ENCODE measurements around the gene SLC27A5. TPM values are rescaled to one million over a fixed set of nuclear protein-coding genes. Genes with fewer than 3 reads are reported as not detected.
"Not testable (repeated sequence)": the region's sequence is repeated elsewhere in the genome, so short reads cannot be mapped to it uniquely, and the experiment has no call there.

Gene SLC27A5
- total and polyA plus RNA-seq, 2 experiments from 2014 or later, result 3.6 to 5.1 TPM

- DNase-seq, result no peak
These were observed 19.5 kb downstream of the SLC27A5 start for GRCh38 chr19:58492265-58492664.

GRCh38 chr19:58491393-58491792, 20.4 kb downstream of the SLC27A5 start:
- Histone ChIP-seq H2AFZ (no peak overlapping the region), H3K9me3 (ENCODE audit: low read depth) (no peaks in the 10 kb centered on the region), H3K4me3 (no peak overlapping the region), H3K27ac (no peak overlapping the region), H3K4me2 (ENCODE audit: unreplicated experiment) (no peak overlapping the region), H3K4me1 (ENCODE audit: insufficient read depth) (no peaks in the 10 kb centered on the region), H3K9ac (no peak overlapping the region), H3K79me2 (ENCODE audit: insufficient read depth) (no peaks in the 10 kb centered on the region), H3K9me2 (ENCODE audit: insufficient read depth) (no peaks in the 10 kb centered on the region), H4K20me1 (ENCODE audit: insufficient read depth) (no peaks in the 10 kb centered on the region), H3K36me3 (ENCODE audit: low read depth) (no peaks in the 10 kb centered on the region), H3K27me3 (replicated peaks; ENCODE audit: insufficient read depth) (no peaks in the 10 kb centered on the region), H3F3A (ENCODE audit: insufficient read depth) (no peaks in the 10 kb centered on the region)
- WGBS, 2 experiments (ENCODE audit: low coverage in 1 of 2, low lambda C conversion rate in 2 of 2, missing lambda C conversion rate in 2 of 2), result 69 to 77% methylated on average over 5 of the region's 5 CpGs
- no peak for TF ChIP-seq EZH2phosphoT487 (IDR thresholded peaks at IDR 0.05; ENCODE audit: insufficient read depth, low read depth)
- TF ChIP-seq EZH2 (IDR thresholded peaks at IDR 0.05; ENCODE audit: insufficient read depth, poor library complexity, severe bottlenecking), result no peak
- no peak for DNase-seq
- in situ Hi-C loops (cut with MboI), result no loop called here

More at GRCh38 chr19:58492265-58492664, 19.5 kb downstream of the SLC27A5 start:
- no peaks in the 10 kb centered on the region for H3K36me3 ChIP-seq (ENCODE audit: low read depth)
- TF ChIP-seq EZH2 (IDR thresholded peaks at IDR 0.05; ENCODE audit: insufficient read depth, poor library complexity, severe bottlenecking) (no peak), EZH2phosphoT487 (IDR thresholded peaks at IDR 0.05; ENCODE audit: insufficient read depth, low read depth) (no peak)
- no peaks in the 10 kb centered on the region for H4K20me1 ChIP-seq (ENCODE audit: insufficient read depth)
- no peak overlapping the region for H3K4me2 ChIP-seq (ENCODE audit: unreplicated experiment)
- no peaks in the 10 kb centered on the region for H3K79me2 ChIP-seq (ENCODE audit: insufficient read depth)
- H3K27ac ChIP-seq, result no peak overlapping the region
- H3F3A ChIP-seq (ENCODE audit: insufficient read depth), result no peaks in the 10 kb centered on the region
- in situ Hi-C loops (cut with MboI), result no loop called here
- H3K4me3 ChIP-seq, result no peak overlapping the region
- WGBS, 2 experiments (ENCODE audit: low coverage in 1 of 2, low lambda C conversion rate in 2 of 2, missing lambda C conversion rate in 2 of 2), result 84 to 87% methylated on average over 14 of the region's 14 CpGs
- H3K27me3 ChIP-seq (replicated peaks; ENCODE audit: insufficient read depth), result no peaks in the 10 kb centered on the region
- no peaks in the 10 kb centered on the region for H3K9me3 ChIP-seq (ENCODE audit: low read depth)
- H3K9me2 ChIP-seq (ENCODE audit: insufficient read depth), result no peaks in the 10 kb centered on the region
- H3K4me1 ChIP-seq (ENCODE audit: insufficient read depth), result no peaks in the 10 kb centered on the region
- no peak overlapping the region for H2AFZ ChIP-seq
- H3K9ac ChIP-seq, result no peak overlapping the region

- H3K9ac ChIP-seq; H3K36me3 ChIP-seq (ENCODE audit: low read depth); H3K4me2 ChIP-seq (ENCODE audit: unreplicated experiment); H3K9me3 ChIP-seq (ENCODE audit: low read depth); H3K4me1 ChIP-seq (ENCODE audit: insufficient read depth); H3K27ac ChIP-seq; H2AFZ ChIP-seq; H3F3A ChIP-seq (ENCODE audit: insufficient read depth); H3K27me3 ChIP-seq (replicated peaks; ENCODE audit: insufficient read depth); DNase-seq; H3K9me2 ChIP-seq (ENCODE audit: insufficient read depth); in situ Hi-C loops (cut with MboI); H3K4me3 ChIP-seq; H4K20me1 ChIP-seq (ENCODE audit: insufficient read depth); H3K79me2 ChIP-seq (ENCODE audit: insufficient read depth): not testable (repeated sequence)
- 84% methylated on average over 5 of the region's 5 CpGs for whole genome bisulfite sequencing, 2 experiments (ENCODE audit: low coverage in 1 of 2, low lambda C conversion rate in 2 of 2, missing lambda C conversion rate in 2 of 2)
These were observed 27.4 kb downstream of the SLC27A5 start for GRCh38 chr19:58484349-58484748.

GRCh38 chr19:58483776-58484175, 28.0 kb downstream of the SLC27A5 start:
- Histone ChIP-seq H3F3A (ENCODE audit: insufficient read depth) (no peaks in the 10 kb centered on the region), H3K9me2 (ENCODE audit: insufficient read depth) (no peaks in the 10 kb centered on the region), H3K4me1 (ENCODE audit: insufficient read depth) (no peaks in the 10 kb centered on the region), H4K20me1 (ENCODE audit: insufficient read depth) (no peaks in the 10 kb centered on the region), H3K79me2 (ENCODE audit: insufficient read depth) (no peaks in the 10 kb centered on the region), H3K9me3 (ENCODE audit: low read depth) (no peaks in the 10 kb centered on the region), H3K4me3 (no peak overlapping the region), H2AFZ (no peak overlapping the region), H3K27ac (no peak overlapping the region), H3K9ac (no peak overlapping the region), H3K36me3 (ENCODE audit: low read depth) (no peaks in the 10 kb centered on the region), H3K4me2 (ENCODE audit: unreplicated experiment) (no peak overlapping the region), H3K27me3 (replicated peaks; ENCODE audit: insufficient read depth) (no peaks in the 10 kb centered on the region)
- TF ChIP-seq EZH2 (IDR thresholded peaks at IDR 0.05; ENCODE audit: insufficient read depth, poor library complexity, severe bottlenecking) (no peak), EZH2phosphoT487 (IDR thresholded peaks at IDR 0.05; ENCODE audit: insufficient read depth, low read depth) (no peak)
- in situ Hi-C loops (cut with MboI), result no loop called here
- 96 to 97% methylated on average over 2 of the region's 2 CpGs for WGBS, 2 experiments (ENCODE audit: low coverage in 1 of 2, low lambda C conversion rate in 2 of 2, missing lambda C conversion rate in 2 of 2)
- DNase-seq, result no peak

- TF ChIP-seq EZH2phosphoT487 (IDR thresholded peaks at IDR 0.05; ENCODE audit: insufficient read depth, low read depth), result no peak
- no peak for TF ChIP-seq EZH2 (IDR thresholded peaks at IDR 0.05; ENCODE audit: insufficient read depth, poor library complexity, severe bottlenecking)
These were observed 29.4 kb downstream of the SLC27A5 start for GRCh38 chr19:58482372-58482771.

More at GRCh38 chr19:58482372-58482771, 29.4 kb downstream of the SLC27A5 start:
- in situ Hi-C loops (cut with MboI), result no loop called here
- Histone ChIP-seq H2AFZ (no peak overlapping the region), H3K79me2 (ENCODE audit: insufficient read depth) (no peaks in the 10 kb centered on the region), H3K4me3 (no peak overlapping the region), H3K4me2 (ENCODE audit: unreplicated experiment) (no peak overlapping the region), H3K9ac (no peak overlapping the region), H3K9me2 (ENCODE audit: insufficient read depth) (no peaks in the 10 kb centered on the region), H3K27me3 (replicated peaks; ENCODE audit: insufficient read depth) (no peaks in the 10 kb centered on the region), H4K20me1 (ENCODE audit: insufficient read depth) (no peaks in the 10 kb centered on the region), H3K27ac (no peak overlapping the region), H3K4me1 (ENCODE audit: insufficient read depth) (no peaks in the 10 kb centered on the region), H3K36me3 (ENCODE audit: low read depth) (no peaks in the 10 kb centered on the region), H3F3A (ENCODE audit: insufficient read depth) (no peaks in the 10 kb centered on the region), H3K9me3 (ENCODE audit: low read depth) (no peaks in the 10 kb centered on the region)
- no peak for DNase-seq
- 80 to 83% methylated on average over 7 of the region's 7 CpGs for WGBS, 2 experiments (ENCODE audit: low coverage in 1 of 2, low lambda C conversion rate in 2 of 2, missing lambda C conversion rate in 2 of 2)

Data from GM23248 (cell line).